Vagina (tissue), 2 donors: ENCODE measurements around the gene TMEM233. TPM values are rescaled to one million over a fixed set of nuclear protein-coding genes. Genes with fewer than 3 reads are reported as not detected.

Experiments
- DNase-seq, 2 donors: peaks; one replicate each; pipeline ENCODE4 v3.0.0-alpha.2; 2017; ENCODE audit errors: extremely low spot score in 2 of 2
- H3K27ac ChIP-seq: fragments of 200-600 bp; sonication (generic); one replicate; pipeline ENCODE4 v1.5.1; 2019
- H3K27me3 ChIP-seq: fragments of 200-600 bp; sonication (generic); one replicate; pipeline ENCODE4 v1.5.1; 2019
- H3K36me3 ChIP-seq, 2 donors: fragments of 200-600 bp; sonication (generic); one replicate each; pipeline ENCODE4 v1.5.1; 2017 to 2019
- H3K4me1 ChIP-seq: fragments of 200-600 bp; sonication (generic); one replicate; pipeline ENCODE4 v1.5.1; 2019
- H3K4me3 ChIP-seq, 2 donors: fragments of 200-600 bp; sonication (generic); 1 replicate in 1 of 2; 2 replicates in 1 of 2; pipeline ENCODE4 v1.5.1; 2016 to 2019
- H3K9me3 ChIP-seq: fragments of 200-600 bp; sonication (generic); one replicate; pipeline ENCODE4 v1.5.1; 2019
- POLR2A ChIP-seq, 2 donors: fragments of 450-650 bp; IDR thresholded peaks; one replicate each; pipeline ENCODE4 v1.6.1; 2017; ENCODE audit warnings: antibody characterized with exemption in 2 of 2, mild to moderate bottlenecking in 2 of 2, moderate library complexity in 2 of 2
- POLR2AphosphoS5 ChIP-seq, 2 donors: sonication (generic); formaldehyde crosslinking; IDR thresholded peaks; one replicate each; pipeline ENCODE4 v1.9.0; 2017; ENCODE audit warnings: antibody characterized with exemption in 2 of 2, mild to moderate bottlenecking in 2 of 2, low read depth in 1 of 2; ENCODE audit not compliant: insufficient read depth in 1 of 2
- intact Hi-C: fragments of 100-400 bp; cut with DNase I; formaldehyde crosslinking; loops from one replicate; pipeline ENCODE4 v1.15.1; 2023
- total RNA-seq: library from RNA; depleted of rRNA; stranded (reverse); fragments of >200 nt; gene quantifications from one replicate; pipeline ENCODE4 v1.2.3, GENCODE V29; 2016
- TF ChIP-seq, protein P1 (sequence below), 3 experiments: fragments of 450-650 bp in 2 of 3; fragments of 200-600 bp in 1 of 3; sonication (generic) in 1 of 3; IDR thresholded peaks; one replicate each; pipeline ENCODE4 v1.5.1; 2017 to 2019; ENCODE audit warnings: antibody characterized with exemption in 3 of 3, mild to moderate bottlenecking in 2 of 3, moderate library complexity in 2 of 3

Gene TMEM233
- total RNA-seq, 1 donor from 2014 or later = 0.49 TPM

DNA sequence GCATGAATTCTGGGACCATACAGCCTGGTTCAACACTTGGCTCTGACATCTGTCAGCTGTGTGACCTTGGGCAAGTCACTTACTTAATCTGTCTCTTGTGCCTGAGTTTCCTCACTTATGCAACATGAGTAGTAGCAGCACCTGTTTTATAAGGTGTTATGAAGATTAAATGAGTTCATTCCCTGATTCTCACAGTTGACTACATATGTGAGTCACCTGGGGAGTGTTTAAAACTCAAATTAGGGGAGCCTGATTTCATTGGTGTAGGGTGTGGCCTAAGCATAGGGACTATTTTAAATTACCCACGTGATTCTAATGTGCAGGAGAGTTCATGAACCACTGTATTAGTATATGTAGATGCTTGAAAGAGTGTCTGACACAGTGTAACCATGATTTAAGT is 36.7 kb upstream of the TMEM233 start:
- H3K4me1 ChIP-seq = no peaks in the 10 kb centered on the region
- intact Hi-C loops = no loop called here
- H3K36me3 ChIP-seq = no peaks in the 10 kb centered on the region
- no peak for TF ChIP-seq POLR2AphosphoS5 (IDR thresholded peaks at IDR 0.05; ENCODE audit: insufficient read depth in 1 of 2, low read depth in 1 of 2)
- H3K27me3 ChIP-seq = no peaks in the 10 kb centered on the region
- no peak for DNase-seq
- H3K27ac ChIP-seq = no peak overlapping the region
- no peaks in the 10 kb centered on the region for H3K9me3 ChIP-seq
- H3K4me3 ChIP-seq = no peak overlapping the region

DNA sequence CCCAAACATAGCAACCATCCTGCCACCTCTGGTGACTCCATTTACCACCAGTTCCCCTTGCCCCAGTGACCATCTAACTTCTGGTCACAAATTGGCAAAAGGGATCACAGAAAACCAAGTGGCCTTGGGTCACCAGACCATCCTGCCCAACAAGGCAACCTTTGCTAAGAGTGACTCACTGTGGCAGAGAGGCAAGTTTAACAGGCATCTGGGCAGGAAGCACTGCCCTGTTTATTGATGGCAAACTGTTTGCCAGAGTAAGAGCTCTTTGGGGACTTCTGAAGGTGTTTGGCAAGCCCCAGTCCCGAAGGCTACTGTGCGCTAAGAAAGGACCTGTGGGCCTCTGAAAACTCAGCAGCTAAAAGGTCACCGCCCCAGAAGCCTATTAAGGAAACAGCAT is 28.2 kb upstream of the TMEM233 start:
- Histone ChIP-seq H3K27ac (no peak overlapping the region), H3K9me3 (no peaks in the 10 kb centered on the region), H3K27me3 (no peaks in the 10 kb centered on the region), H3K4me1 (no peaks in the 10 kb centered on the region), H3K4me3 (no peak overlapping the region), H3K36me3 (no peaks in the 10 kb centered on the region)
- no peak for DNase-seq
- intact Hi-C loops = no loop called here
- TF ChIP-seq, protein P1, sequence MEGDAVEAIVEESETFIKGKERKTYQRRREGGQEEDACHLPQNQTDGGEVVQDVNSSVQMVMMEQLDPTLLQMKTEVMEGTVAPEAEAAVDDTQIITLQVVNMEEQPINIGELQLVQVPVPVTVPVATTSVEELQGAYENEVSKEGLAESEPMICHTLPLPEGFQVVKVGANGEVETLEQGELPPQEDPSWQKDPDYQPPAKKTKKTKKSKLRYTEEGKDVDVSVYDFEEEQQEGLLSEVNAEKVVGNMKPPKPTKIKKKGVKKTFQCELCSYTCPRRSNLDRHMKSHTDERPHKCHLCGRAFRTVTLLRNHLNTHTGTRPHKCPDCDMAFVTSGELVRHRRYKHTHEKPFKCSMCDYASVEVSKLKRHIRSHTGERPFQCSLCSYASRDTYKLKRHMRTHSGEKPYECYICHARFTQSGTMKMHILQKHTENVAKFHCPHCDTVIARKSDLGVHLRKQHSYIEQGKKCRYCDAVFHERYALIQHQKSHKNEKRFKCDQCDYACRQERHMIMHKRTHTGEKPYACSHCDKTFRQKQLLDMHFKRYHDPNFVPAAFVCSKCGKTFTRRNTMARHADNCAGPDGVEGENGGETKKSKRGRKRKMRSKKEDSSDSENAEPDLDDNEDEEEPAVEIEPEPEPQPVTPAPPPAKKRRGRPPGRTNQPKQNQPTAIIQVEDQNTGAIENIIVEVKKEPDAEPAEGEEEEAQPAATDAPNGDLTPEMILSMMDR (IDR thresholded peaks at IDR 0.05) = no peak
- TF ChIP-seq POLR2A (IDR thresholded peaks at IDR 0.05) (no peak), POLR2AphosphoS5 (IDR thresholded peaks at IDR 0.05; ENCODE audit: insufficient read depth in 1 of 2, low read depth in 1 of 2) (no peak)

DNA sequence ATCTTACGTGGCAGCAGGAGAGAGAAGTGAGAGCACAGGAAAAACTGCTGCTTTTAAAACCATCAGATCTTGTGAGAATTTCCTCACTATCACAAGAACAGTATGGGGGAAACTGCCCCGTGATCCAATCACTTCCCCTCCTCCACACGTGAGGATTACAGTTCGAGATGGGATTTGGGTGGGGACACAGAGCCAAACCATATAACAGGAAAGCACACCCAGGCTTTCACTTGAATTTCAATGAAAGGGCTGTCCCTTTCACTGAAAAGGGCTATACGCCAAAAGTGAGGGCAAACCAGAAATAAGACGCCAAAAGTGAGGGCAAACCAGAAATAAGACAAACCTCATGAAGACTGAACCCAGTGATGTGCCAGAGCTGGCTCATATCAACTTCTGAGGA is 22.8 kb upstream of the TMEM233 start:
- H3K9me3 ChIP-seq = no peaks in the 10 kb centered on the region
- no peaks in the 10 kb centered on the region for H3K4me1 ChIP-seq
- no peak overlapping the region for H3K27ac ChIP-seq
- H3K36me3 ChIP-seq = no peaks in the 10 kb centered on the region
- intact Hi-C loops = no loop called here
- H3K4me3 ChIP-seq = no peak overlapping the region
- TF ChIP-seq POLR2AphosphoS5 (IDR thresholded peaks at IDR 0.05; ENCODE audit: insufficient read depth in 1 of 2, low read depth in 1 of 2) (no peak), POLR2A (IDR thresholded peaks at IDR 0.05) (no peak)
- TF ChIP-seq, protein P1 (IDR thresholded peaks at IDR 0.05) = no peak
- no peak for DNase-seq
- H3K27me3 ChIP-seq = no peaks in the 10 kb centered on the region

DNA sequence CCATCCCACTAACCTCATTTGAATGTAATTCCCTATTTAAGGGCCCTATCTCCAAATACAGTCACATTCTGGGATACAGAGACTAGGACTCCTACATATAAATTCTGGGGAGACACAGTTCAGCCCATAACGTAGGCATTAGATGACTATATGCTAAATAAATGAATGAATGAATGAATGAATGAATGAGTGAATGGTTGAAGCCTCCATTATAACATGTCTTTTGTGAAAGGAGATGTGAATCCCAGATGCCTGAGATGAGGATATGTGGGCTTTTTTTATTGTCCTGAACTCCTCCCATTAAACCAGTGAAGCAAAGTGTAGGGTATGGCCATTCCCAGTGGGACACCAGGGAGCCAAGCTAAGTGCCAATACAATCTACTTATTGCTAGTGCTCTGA is 20.5 kb upstream of the TMEM233 start:
- Histone ChIP-seq H3K9me3 (no peaks in the 10 kb centered on the region), H3K4me3 (no peak overlapping the region), H3K27ac (no peak overlapping the region), H3K27me3 (no peaks in the 10 kb centered on the region), H3K36me3 (no peaks in the 10 kb centered on the region), H3K4me1 (no peaks in the 10 kb centered on the region)
- DNase-seq = no peak
- intact Hi-C loops = no loop called here
- TF ChIP-seq, protein P1 (IDR thresholded peaks at IDR 0.05) = no peak
- TF ChIP-seq POLR2AphosphoS5 (IDR thresholded peaks at IDR 0.05; ENCODE audit: insufficient read depth in 1 of 2, low read depth in 1 of 2) (no peak), POLR2A (IDR thresholded peaks at IDR 0.05) (no peak)

DNA sequence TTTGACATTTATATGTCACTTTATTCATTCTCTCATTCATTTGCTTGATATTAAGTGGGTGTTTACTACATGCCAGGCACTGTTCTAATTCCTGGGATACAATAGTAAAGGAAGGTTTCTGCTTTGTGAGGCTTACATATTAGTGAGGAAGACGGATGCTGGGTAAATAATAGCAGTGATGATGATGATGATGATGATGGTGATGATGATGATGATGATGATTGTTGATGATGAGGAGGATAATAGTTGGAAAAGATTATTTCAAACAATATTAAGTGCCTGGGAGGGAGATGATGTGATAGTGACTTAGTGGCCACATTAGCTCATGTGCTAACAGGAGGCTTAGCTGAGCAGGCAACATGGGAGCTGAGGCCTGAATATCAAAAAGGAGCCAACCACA is 19.3 kb upstream of the TMEM233 start:
- Histone ChIP-seq H3K27me3 (no peaks in the 10 kb centered on the region), H3K27ac (no peak overlapping the region), H3K4me1 (no peaks in the 10 kb centered on the region), H3K4me3 (no peak overlapping the region), H3K36me3 (no peaks in the 10 kb centered on the region), H3K9me3 (no peaks in the 10 kb centered on the region)
- no peak for DNase-seq
- intact Hi-C loops = no loop called here
- TF ChIP-seq POLR2A (IDR thresholded peaks at IDR 0.05) (no peak), POLR2AphosphoS5 (IDR thresholded peaks at IDR 0.05; ENCODE audit: insufficient read depth in 1 of 2, low read depth in 1 of 2) (no peak)
- TF ChIP-seq, protein P1 (IDR thresholded peaks at IDR 0.05) = no peak
